Measurements from ENCODE around the gene SV2B.

SV2B gene

DNA sequence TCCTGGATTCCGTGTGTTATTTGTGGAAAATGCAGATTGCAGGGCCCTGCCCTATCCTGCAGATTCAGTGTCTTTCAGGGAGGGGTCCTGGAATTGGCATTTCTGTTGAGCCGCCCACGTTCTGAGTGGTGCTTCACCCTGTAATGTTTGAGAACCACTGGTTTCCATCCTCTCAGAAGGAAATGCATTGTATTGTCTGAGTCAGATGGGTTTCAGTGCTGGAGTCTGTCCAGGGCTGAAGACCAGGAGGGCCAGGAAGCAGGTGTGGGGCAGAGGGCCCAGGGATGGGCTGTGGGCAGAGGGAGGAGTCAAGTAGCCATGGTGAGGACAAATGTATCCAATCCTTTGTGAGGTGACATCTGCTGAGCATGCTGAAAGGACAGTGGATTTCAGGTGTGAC, 123.8 kb downstream of the SV2B start:
- no peak for ATAC-seq (replicated peaks)
- peaks cover 61 to 87% of the 10 kb centered on the region in 2 donors for H3K27me3 Mint-ChIP-seq

DNA sequence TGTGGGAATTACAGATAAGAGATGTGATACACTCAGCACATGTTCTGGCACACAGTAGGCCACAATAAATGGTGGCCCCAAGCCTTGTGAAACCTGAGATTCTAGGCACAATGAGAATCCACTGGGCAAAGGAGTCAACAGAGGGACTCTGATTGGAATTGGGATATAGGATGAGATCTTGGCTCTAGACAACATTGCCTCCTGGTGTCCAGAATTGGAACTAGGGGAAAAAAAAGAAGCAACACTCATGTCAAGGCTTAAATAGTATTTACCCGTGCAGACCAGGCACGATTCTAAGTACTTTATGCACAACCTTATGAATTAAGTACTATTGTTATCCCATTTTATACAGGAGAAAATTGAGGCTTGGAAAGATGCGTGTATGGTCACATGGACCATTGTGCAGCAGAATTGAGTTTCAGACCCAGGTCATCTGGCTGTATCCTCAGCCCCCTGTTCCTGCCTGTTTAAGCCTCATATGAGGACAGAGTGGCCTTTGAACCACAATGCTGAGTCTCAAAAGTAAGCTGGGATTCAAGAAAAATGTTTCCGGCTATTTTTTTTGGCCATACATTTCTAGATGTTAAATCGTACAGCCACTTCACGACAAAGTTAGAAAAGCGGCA, 124.8 kb downstream of the SV2B start:
- Mint-ChIP-seq H3K4me1 (ENCODE audit: low read depth in 2 of 2) (peaks cover 0 to 2% of the 10 kb centered on the region in 2 donors), H3K27ac (no peak overlapping the region), H3K9me3 (no peaks in the 10 kb centered on the region), H3K36me3 (ENCODE audit: insufficient read depth) (no peaks in the 10 kb centered on the region), H3K4me3 (no peak overlapping the region), H3K27me3 (peaks cover 65 to 89% of the 10 kb centered on the region in 2 donors)
- DNase-seq (no peak), ATAC-seq (replicated peaks) (no peak)

More for the DNA sequence above, 123.8 kb downstream of the SV2B start:
- Mint-ChIP-seq H3K4me3 (no peak overlapping the region), H3K4me1 (ENCODE audit: low read depth in 2 of 2) (peaks cover 0 to 2% of the 10 kb centered on the region in 2 donors), H3K9me3 (no peaks in the 10 kb centered on the region), H3K27ac (no peak overlapping the region), H3K36me3 (ENCODE audit: insufficient read depth) (no peaks in the 10 kb centered on the region)
- DNase-seq = no peak

DNA sequence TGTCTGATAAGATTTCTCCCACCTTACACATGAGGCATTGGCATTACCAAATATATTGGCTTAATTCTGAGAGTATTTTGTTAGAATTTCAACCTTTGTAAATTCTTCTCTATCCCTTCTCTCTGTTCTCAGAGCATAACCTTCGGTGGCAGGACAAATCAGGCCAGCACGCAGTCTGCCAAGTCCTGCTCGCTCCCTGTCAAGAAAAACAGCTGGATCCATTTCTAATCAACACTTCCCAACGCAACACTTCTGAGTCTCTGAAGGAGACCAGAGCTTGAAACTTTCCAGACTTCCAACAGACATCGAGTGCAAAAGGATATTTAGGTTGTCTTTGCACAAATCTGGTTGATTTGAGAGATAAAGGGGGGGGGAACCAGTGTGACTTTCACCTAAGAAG, 125.7 kb downstream of the SV2B start:
- Mint-ChIP-seq H3K27me3 (peaks cover 69 to 89% of the 10 kb centered on the region in 2 donors), H3K9me3 (no peaks in the 10 kb centered on the region), H3K27ac (no peak overlapping the region), H3K36me3 (ENCODE audit: insufficient read depth) (no peaks in the 10 kb centered on the region), H3K4me3 (no peak overlapping the region), H3K4me1 (ENCODE audit: low read depth in 2 of 2) (peaks cover 0 to 2% of the 10 kb centered on the region in 2 donors)
- DNase-seq (no peak), ATAC-seq (replicated peaks) (no peak)

DNA sequence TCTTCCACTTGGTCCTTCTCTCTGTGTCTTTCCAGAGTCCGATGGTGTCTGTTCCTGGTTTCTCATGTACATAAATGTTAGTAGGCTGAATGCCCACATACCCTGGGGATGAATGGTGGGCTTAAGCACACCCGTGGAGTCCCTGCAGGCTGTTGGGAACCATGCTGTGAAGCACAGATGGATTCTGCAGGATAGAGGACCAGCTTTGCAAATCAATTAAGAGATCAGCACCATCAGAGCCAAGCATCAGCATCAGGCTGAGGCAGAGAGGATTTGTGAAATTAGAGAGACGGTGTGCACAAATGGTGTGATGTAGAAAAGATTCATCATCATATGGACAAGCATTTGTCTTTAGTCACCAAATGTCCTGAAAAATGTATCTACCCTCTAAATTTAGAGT, 127.1 kb downstream of the SV2B start:
- Mint-ChIP-seq H3K9me3 (no peaks in the 10 kb centered on the region), H3K4me1 (ENCODE audit: low read depth in 2 of 2) (peaks cover 0 to 2% of the 10 kb centered on the region in 2 donors), H3K4me3 (no peak overlapping the region), H3K27me3 (peaks cover 70 to 90% of the 10 kb centered on the region in 2 donors), H3K36me3 (ENCODE audit: insufficient read depth) (no peaks in the 10 kb centered on the region), H3K27ac (no peak overlapping the region)
- ATAC-seq (replicated peaks) (no peak), DNase-seq (no peak)

DNA sequence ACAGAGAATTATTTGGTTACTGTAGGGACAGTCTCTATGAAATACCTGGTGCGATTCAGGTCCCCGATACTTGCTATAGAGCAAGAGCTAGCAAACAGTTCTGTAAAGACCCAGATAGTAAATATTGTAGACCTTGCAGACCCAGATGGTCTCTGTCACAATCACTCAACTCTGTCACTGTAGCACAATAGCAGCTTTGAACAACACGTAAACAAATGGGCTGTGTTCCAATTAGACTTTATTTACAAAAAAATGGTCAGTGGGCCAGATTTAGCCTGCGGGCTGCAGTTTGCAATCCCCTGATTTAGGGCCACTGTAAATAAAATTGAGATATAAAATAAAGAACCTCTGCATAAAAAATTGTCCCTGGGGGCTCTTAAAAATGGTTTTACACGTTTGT, 127.7 kb downstream of the SV2B start:
- Mint-ChIP-seq H3K27ac (no peak overlapping the region), H3K9me3 (no peaks in the 10 kb centered on the region), H3K27me3 (peaks cover 72 to 90% of the 10 kb centered on the region in 2 donors), H3K4me3 (no peak overlapping the region), H3K4me1 (ENCODE audit: low read depth in 2 of 2) (peaks cover 0 to 2% of the 10 kb centered on the region in 2 donors), H3K36me3 (ENCODE audit: insufficient read depth) (no peaks in the 10 kb centered on the region)
- DNase-seq (no peak), ATAC-seq (replicated peaks) (no peak)

DNA sequence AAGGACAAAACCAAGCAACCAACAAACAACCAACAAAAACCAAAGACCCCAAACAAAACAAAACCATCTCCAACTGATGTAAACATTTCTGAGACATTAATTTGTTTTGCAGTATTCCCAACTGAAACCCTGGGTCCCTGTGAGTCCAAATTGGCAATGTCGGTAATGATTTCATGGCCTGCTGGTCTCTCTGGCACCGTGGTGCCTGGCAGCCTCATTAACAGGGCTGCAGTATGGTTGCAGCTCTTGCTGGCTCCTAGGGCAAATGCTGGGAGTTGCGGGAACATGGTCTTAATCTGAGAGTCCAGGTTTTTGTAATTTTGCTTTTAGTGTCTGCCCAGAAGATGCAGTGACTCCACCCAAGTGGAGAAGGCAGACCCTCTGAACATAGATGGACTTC, 128.3 kb downstream of the SV2B start:
- Mint-ChIP-seq H3K4me3 (no peak overlapping the region), H3K9me3 (no peaks in the 10 kb centered on the region), H3K36me3 (ENCODE audit: insufficient read depth) (no peaks in the 10 kb centered on the region), H3K27ac (no peak overlapping the region), H3K27me3 (peaks cover 69 to 90% of the 10 kb centered on the region in 2 donors), H3K4me1 (ENCODE audit: low read depth in 2 of 2) (peaks cover 0 to 2% of the 10 kb centered on the region in 2 donors)
- no peak for ATAC-seq (replicated peaks)
- DNase-seq = no peak

DNA sequence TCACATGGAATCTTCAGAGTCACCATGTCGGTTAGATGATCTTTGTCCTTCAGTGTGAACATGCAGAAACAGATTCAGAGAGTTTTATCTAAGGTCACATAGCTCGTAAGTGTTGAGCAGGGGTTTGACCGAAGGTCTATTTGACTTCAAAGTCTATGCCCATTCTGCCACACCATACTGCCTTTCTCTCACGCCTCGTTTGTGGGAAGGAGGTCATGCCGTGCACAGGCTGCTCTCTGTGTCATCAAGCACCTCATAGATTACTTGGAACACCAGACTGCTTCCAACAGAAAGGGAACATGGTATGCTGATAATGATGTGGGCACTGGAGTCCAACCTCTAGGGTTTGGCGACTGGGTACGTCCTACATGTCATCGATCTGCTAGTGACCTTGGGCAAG, 128.8 kb downstream of the SV2B start:
- no peak for ATAC-seq (replicated peaks)
- peaks cover 0 to 2% of the 10 kb centered on the region in 2 donors for H3K4me1 Mint-ChIP-seq (ENCODE audit: low read depth in 2 of 2)

DNA sequence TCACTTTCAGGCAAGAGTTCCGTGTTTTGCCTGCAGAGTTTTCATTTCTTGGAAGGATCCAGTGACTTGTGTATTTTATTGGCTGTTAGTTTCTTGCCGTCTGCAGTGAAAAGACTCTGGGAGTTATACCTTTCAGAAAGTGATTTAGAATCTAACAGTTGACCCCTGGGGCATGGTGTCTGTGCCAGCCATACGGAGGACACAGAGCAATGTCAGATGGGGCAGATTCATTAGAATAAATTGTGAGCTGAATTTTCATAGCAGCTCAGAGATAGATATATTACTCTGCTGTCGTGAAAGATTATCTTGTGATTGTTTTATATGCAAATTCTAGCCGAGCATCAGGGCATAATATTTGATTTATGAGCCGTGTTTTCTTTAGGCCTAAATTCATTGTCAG, 131.6 kb downstream of the SV2B start:
- no peak for ATAC-seq (replicated peaks)
- H3K27ac Mint-ChIP-seq = no peak overlapping the region
- H3K27me3 Mint-ChIP-seq = peaks cover 64 to 90% of the 10 kb centered on the region in 2 donors
- H3K36me3 Mint-ChIP-seq (ENCODE audit: insufficient read depth) = no peaks in the 10 kb centered on the region
- H3K4me3 Mint-ChIP-seq = no peak overlapping the region
- no peaks in the 10 kb centered on the region for H3K9me3 Mint-ChIP-seq
- no peaks in the 10 kb centered on the region for H3K4me1 Mint-ChIP-seq (ENCODE audit: low read depth in 2 of 2)
- no peak for DNase-seq

More for the DNA sequence above, 128.8 kb downstream of the SV2B start:
- Mint-ChIP-seq H3K9me3 (no peaks in the 10 kb centered on the region), H3K27me3 (peaks cover 69 to 88% of the 10 kb centered on the region in 2 donors), H3K36me3 (ENCODE audit: insufficient read depth) (no peaks in the 10 kb centered on the region), H3K4me3 (no peak overlapping the region), H3K27ac (no peak overlapping the region)
- no peak for DNase-seq

DNA sequence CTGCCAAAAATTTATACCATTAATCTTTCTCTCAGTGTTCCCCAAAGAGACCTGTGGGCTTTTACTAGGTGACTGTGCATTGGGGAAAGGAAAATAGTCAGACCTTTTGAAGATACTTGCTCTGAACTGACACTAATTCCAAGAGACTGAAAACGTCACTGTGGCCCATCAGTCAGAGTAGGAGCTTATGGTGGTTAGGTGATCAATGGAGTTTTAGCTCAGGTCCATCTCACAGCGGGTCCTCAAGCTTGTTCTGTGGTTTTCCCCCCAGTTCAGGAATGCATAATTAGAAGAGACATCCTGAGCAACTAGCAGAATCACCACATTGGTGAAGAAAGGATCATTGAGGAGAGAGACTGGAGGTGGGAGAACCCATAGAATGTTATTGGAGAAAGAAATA, 134.7 kb downstream of the SV2B start:
- Mint-ChIP-seq H3K4me3 (no peak overlapping the region), H3K27ac (no peak overlapping the region), H3K4me1 (ENCODE audit: low read depth in 2 of 2) (no peaks in the 10 kb centered on the region), H3K36me3 (ENCODE audit: insufficient read depth) (no peaks in the 10 kb centered on the region), H3K9me3 (no peaks in the 10 kb centered on the region), H3K27me3 (peaks cover 47 to 67% of the 10 kb centered on the region in 2 donors)
- DNase-seq = no peak
- no peak for ATAC-seq (replicated peaks)

DNA sequence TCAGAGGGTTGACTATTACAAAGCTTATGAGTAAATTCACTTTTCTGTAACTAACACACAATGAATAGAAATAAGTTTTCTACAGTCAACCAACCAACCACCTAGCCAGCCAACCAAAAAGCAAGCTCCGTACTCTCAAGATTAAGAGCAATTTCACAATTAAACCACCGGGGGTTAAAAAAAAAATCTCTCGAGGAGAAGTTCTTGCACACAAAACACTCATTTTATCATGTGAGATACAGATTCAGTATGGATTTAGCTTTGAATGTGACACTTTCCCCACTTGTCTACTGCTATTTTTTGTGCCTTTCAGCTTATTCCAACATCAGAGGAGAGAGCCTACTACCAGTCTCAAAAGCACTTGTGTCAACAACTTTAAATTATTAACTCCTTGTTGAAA, 135.3 kb downstream of the SV2B start:
- Mint-ChIP-seq H3K4me1 (ENCODE audit: low read depth in 2 of 2) (no peaks in the 10 kb centered on the region), H3K36me3 (ENCODE audit: insufficient read depth) (no peaks in the 10 kb centered on the region), H3K9me3 (no peaks in the 10 kb centered on the region), H3K4me3 (no peak overlapping the region), H3K27ac (no peak overlapping the region), H3K27me3 (peaks cover 45 to 61% of the 10 kb centered on the region in 2 donors)
- ATAC-seq (replicated peaks) (no peak), DNase-seq (no peak)

DNA sequence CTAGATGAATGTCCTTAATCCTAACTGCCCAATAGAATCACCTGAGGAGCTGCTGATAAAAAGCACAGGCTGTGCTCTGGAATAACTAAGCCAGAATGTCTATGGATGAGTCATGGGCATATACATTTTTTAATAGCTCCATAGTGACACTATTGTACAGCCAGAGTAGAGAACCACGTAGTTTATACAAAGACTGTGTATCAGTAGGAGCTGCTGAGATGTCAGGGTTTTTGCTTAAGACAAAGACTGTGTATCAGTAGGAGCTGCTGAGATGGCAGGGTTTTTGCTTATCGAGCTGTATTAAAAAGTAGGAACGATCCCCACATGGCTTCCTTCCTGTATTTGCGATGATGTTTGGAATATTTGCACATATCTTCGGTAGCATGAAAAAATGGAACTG, 137.4 kb downstream of the SV2B start:
- Mint-ChIP-seq H3K9me3 (no peaks in the 10 kb centered on the region), H3K4me1 (ENCODE audit: low read depth in 2 of 2) (no peaks in the 10 kb centered on the region), H3K27me3 (peaks cover 27 to 41% of the 10 kb centered on the region in 2 donors), H3K36me3 (ENCODE audit: insufficient read depth) (no peaks in the 10 kb centered on the region), H3K4me3 (no peak overlapping the region), H3K27ac (no peak overlapping the region)
- no peak for DNase-seq
- no peak for ATAC-seq (replicated peaks)

DNA sequence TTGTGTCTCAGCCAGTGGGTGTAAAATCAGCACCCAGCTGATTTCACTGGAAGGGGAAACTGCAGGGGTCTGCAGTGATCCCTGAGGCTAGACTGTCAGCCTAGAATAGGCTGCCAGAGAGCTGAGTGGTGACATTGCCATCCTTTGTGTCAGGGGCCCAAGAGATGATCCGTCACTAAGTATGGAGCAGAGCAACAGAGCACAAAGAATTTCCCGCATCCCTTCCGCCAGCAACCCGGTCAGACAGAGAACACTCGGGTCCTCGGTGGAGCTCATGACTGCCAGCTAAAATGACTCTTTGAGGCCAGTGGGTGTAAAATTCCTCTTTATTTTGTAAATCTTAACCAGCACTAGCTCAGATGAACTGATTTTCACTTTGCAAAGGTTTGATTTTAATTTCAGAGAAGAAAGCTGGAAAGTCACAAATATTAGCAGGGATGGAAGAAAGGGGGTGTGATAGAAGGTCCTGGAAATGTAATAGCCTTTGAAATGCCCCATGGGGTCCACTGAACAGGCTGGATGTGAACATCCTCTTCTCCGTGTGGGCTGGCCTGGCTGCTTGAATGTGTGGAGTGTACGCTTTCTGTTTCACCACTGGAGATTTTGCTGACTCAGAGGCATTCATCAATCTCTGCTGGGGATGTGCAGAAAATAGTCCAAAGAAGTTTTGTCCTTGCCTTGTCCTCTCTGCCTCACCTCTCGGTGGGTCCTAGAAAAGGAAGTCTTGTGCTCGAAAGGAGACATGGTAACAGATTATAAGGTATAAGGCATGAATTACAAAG, 138.8 kb downstream of the SV2B start:
- H3K36me3 Mint-ChIP-seq (ENCODE audit: insufficient read depth) = no peaks in the 10 kb centered on the region
- H3K9me3 Mint-ChIP-seq = no peaks in the 10 kb centered on the region
- peaks cover 24 to 37% of the 10 kb centered on the region in 2 donors for H3K27me3 Mint-ChIP-seq
- ATAC-seq (replicated peaks) (no peak), DNase-seq (no peak)
- H3K27ac Mint-ChIP-seq = no peak overlapping the region
- H3K4me1 Mint-ChIP-seq (ENCODE audit: low read depth in 2 of 2) = no peaks in the 10 kb centered on the region
- no peak overlapping the region for H3K4me3 Mint-ChIP-seq

DNA sequence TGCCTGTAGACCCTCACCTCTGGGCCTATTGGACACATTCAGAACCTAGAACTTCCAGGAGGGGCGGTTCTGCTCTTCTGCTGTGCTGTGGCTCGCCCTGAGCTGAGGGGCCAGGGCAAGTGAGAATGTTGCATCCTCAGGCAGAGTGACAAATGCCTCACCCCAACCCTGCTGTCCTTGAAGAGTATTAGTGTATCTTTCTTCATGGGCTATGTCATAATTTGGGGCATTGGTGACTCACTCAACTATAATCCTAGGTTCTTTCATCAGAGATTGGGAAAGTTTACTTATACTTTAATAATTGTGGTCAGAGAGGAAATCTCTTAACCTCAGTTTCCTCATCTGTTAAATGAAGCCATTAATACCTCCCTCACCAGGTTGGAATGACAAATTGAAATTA, 143.8 kb downstream of the SV2B start:
- Mint-ChIP-seq H3K27me3 (peaks cover 25 to 26% of the 10 kb centered on the region in 2 donors), H3K36me3 (ENCODE audit: insufficient read depth) (no peaks in the 10 kb centered on the region), H3K9me3 (no peaks in the 10 kb centered on the region), H3K27ac (no peak overlapping the region), H3K4me3 (no peak overlapping the region), H3K4me1 (ENCODE audit: low read depth in 2 of 2) (no peaks in the 10 kb centered on the region)
- ATAC-seq (replicated peaks) (no peak), DNase-seq (no peak)

DNA sequence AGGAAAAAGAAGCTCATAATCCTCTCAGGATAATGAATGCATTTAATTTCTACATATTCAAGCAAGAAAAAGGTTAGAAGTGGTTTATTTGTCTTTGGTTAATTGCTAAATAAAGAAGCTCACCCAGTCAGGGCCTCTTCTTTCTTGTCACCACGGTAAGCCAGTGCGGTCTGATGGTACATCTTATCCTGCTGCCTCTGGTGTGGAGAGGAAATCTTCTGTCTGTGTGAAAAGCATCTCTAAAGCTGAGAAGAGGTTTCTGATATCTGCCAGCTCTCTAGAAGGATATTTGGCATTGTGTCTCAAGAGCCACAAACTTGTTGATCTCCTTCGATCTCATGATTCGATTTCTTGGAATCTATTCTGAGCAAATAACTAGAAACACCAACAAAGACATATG, 144.9 kb downstream of the SV2B start:
- Mint-ChIP-seq H3K27me3 (peaks cover 25 to 37% of the 10 kb centered on the region in 2 donors), H3K36me3 (ENCODE audit: insufficient read depth) (no peaks in the 10 kb centered on the region), H3K4me1 (ENCODE audit: low read depth in 2 of 2) (no peaks in the 10 kb centered on the region), H3K4me3 (no peak overlapping the region), H3K27ac (no peak overlapping the region), H3K9me3 (no peaks in the 10 kb centered on the region)
- ATAC-seq (replicated peaks) = no peak
- DNase-seq = no peak

Data from effector memory CD8-positive, alpha-beta T cell (primary cell).